Measurements from ENCODE around the gene INPP5A.

DNA sequence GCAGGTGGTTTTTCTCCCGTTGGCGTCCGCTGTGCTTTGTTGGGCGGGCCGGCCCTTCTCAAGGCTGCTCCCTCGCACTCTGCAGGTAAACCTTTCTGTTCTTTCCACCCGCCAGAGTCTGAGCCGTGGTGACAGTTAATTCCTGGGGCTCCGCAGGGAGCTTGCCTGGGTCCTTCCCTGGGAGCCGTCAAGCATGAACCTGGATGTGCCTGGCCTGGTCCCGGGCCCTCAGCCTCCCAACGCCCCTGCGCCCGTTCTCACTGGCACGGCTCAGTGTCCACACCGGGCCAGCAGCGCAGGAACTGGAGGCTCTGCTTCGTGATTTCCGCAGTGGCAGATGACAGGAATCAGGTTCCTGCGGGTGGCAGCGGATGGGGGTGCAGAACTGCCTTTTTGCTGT, 259.3 kb downstream of the INPP5A start:
- no peak for TF ChIP-seq CTCF (IDR thresholded peaks at IDR 0.05; ENCODE audit: poor library complexity)
- no peak for TF ChIP-seq EZH2phosphoT487 (IDR thresholded peaks at IDR 0.05; ENCODE audit: low read depth, severe bottlenecking, unreplicated experiment)
